GM21786 (cell line): ENCODE data around the gene ANKRD39.
"Not testable (repeated sequence)": the region's sequence is repeated elsewhere in the genome, so short reads cannot be mapped to it uniquely, and the experiment has no call there.

ENCODE experiments used
- ATAC-seq: cut with Tn5 transposase; IDR thresholded peaks from one replicate; pipeline ENCODE4 v1.9.1; 2021; ENCODE audit not compliant: unreplicated experiment

ANKRD39 gene

DNA sequence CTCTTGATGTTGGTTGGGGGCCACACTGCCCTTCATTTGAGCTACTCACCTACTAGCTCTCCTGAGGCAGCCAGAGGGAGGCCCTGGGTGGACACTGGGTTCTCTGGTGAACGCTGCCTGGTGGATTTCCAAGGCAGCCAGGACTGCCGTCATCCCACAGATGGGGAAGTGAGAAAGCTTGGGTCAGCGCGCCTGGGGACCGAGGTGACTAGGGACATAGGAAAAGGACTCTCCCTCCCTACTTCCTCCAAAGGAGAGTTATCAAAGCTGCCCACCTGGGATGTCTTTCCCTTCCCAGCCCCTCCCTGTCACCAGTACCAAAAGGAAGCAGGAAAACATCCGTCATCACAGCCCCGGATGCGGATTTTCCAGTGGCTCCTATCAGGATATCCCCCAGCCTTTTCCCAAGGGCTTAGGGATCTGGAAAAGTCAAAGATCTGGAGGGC is 15.9 kb upstream of the ANKRD39 start:
- ATAC-seq, result no peak

DNA sequence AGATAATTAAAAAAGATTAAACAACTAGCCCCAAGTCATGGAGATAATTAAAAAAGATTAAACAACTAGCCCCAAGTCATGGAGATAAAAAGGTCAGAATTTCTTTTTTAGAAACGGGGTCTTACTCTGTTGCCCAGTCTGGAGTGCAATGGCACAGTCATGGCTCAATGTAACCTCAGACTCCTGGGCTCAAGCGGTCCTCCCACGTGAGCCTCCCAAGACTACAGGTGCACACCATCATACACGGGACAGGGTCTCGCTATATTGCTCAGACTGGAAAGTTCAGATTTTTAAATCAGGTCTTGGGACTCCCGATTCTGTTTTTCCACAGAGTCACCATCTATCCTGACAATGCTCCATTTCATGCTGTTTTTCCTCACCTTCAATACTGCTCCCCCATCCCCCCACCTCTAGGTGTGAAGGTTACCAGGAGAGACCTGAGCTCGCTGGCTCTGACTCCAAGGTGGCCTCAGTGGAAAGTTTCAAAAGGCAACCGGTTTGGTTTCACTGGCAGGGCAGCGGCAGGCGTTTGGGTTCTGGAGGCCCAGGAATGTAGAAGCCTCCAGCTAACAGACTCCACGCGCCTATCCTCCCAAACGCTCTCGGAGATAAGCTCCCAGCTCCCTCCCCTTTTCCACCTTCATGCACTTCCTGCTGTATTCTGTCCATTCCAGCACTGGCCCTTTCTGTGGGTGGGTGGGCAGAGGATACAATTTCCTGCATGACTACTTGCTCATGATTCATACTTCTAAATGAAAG is 15.0 kb upstream of the ANKRD39 start:
- ATAC-seq, result no peak

DNA sequence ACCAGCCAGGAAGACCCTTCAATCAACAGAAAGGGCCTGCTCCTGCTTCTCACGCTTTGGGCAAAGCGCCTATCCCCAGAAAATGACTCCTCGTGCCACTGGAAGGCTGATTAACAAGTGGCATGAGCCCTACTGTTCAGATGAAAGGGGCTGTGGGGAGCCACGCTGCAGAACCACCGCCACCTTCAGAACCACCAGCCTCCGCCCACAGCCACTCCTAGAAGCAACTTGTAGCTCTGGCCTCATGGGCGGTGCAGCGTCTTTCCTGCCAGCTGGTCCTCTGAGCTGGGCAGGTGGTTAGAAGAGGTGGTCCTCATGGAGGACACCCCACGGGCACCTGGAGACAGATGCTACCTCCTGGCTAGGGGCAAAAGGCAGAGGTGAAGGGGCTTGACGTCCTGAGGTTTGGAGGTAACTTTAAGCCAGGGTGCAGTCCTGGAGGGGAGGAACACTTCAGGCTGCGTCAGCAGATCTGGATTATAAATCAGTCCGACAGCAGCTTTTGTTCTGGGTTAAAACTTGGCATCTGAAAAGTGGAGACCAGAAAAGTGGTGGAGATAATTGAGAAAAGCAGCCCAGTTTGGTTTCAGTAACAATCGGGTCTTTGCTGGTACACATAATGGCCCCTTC is 12.9 kb upstream of the ANKRD39 start:
- ATAC-seq, result no peak

DNA sequence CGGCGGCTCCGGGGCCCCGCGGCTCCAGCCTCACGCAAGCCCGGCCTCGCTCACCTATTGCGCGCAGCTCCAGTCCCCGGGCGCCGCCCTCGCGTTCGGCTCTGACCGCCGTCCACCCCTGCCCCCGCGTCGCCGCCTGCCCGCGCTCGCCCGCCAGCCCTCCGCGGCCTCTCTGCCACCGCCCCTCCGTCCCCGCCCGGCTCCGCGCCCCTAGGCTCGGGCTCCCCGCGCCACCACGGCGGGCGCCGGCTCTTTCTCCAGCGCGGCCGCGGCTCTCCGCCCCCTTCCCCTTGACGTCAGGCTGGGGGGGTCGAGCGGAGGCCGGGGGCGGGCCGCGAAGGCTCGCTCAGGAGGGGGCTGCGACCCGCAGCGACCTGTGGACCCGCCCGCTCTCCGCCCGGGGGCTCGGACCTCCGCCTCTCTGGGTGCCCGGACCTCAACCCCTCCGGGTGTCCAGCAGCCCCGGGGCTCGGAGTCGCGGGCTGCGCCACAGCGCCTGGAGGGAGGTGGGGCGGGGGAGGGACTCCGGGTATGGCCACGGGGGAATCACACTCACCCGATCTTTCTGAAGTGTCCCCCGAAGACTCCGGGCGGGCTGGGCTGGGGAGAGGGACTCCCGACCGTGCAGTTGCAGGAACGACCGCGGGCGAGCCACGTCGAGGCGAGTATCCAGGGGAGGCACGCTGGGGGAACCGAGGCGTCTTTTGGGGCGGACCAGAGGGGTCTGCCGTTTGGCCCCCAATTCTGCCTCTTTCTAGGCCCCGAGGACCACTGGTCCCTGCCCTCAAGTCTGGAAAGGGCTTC is 12.2 kb upstream of the ANKRD39 start, which contains the start of gene SEMA4C:
TSS of gene SEMA4C (minus strand) at position 259 of the 804 bp plus-strand sequence. CDS start 2,194 bp downstream, outside the sequence.
- ATAC-seq, result no peak

DNA sequence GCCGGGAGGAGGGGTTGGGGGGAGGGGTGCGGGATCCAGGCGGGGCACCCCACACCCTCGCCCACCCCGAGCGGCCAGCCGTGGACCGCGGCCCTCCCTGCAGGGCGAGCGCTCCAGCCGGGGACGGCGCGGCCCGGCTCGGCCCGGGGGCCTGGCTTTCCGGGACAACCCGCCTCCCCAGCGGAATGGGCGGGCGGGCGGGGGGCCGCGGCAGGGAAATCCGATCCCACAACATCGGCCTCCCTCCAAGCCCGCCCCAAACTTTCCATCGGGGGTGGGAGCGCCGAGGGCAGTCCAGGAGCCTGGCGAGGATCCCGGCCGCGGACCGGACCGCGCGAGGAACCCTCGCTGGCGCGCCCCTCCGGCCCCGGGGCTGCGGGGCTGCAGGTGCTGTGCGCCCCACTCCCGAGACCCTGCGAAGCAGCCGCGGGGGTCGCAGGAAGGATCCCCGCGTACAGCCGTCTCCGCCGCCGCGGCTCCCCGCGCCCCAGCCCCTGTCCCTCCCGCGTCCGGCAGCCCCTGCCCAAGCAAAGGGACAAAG is 11.5 kb upstream of the ANKRD39 start:
- ATAC-seq, result peak; percentile 11

DNA sequence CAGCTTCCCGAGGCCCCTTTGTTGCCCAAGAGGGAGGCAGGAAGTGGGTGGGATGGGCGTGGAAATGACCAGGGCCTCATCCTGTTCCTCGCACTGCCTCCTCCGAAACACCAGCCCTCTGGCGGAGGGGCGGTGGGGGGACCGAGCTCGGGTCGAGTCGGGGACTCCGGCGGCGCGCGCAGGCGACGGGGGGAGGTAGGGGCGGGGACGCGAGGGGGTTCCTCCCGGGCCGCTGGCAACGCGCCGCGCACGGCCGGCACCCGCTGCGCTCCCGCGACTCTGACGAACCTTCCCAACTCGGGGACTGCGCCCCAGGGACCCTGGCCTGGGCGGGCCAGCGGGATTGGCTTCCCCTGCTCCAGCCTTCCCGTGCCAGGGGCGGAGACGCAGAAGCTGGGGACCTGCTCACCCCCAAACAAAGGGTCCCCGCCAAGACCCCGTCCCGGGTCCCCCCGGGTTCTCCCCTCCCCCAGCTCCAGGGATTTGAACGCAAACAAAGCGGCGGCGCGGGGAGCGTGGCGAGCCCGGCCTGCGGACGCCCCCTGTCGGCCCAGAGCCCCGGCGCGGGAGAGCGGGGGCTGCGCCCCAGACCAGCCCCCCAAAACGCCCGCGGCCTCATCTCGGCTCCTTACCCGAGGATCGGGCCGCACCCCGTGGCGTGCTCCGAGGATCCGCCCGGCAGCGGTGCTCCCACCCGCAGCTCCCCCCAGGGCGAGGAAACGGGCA is 10.9 kb upstream of the ANKRD39 start:
- peak; percentile 44 for ATAC-seq

DNA sequence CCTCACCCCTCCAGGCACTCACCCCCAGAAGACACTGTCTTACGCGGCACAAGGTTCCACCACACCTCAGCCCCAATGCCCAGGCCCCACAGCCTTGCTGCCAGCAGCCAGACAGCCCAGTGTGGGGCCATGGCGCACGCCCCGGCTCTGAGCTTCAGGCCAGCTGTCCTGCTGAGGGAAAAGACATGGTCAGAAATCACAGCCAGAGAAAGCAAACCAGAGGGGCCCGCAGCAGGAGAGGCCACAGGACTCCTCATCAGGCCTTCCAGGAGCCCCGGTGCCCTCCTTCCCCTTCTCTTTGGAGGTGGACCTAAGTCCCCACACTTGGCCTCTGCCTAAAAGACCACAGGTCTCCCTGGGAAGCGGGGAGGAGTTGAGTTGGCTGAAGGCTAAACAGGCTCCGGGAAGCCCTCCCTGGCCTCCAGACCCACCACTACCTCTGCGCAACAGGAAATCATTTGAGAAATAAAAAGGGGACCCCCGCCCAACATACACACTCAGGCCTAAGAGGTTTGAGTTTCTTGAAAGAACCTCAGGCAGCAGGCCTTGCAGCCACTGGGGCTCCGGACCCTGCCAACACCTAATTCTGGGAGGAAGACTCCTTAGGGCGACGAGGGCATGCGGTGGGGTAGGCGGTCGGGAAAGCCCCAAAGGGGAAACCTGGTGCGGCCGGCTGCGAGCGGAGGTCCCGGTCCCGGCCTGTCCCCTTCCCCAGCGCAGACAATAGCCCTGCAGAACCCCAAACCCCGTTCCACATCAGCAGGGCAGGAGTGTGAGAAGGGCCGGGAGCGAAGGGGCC is 10.1 kb upstream of the ANKRD39 start:
- peak; percentile 15 for ATAC-seq

DNA sequence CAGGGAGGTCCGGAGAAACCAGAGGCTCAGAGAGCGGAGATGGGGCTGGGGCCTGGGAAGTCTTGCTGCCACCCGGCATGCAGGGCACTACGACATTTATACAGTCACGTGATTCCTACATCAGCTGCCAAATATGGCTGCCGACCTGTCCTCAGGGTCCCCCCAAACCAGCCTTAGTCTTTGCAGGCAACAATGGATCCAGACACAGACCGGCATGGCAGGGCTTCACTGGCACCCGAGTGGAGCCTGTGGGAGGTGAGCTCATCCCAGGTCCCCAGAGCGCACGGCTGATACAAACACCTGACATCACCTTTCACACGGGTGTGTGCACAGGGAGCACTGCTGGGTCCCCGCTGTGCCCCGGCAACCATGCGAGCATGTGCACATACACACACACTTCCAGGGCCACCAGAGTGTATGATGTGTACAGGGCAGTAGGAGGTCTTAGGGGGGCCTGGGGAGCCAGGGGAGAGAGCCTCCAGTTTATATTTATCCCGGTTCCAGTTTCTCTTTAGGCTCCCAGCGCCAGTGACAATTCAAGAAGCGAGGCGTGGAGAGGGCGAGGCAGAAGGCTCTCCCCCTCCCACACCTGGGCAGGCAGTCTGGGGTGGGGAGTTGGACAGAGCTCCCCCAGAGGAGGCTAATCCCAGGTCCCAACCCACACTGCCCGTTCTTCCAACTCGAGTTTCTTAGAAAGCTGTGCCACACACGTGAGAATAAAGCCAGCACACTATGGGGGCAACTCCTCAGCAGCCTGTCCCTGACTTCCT is 9.4 kb upstream of the ANKRD39 start:
- no peak for ATAC-seq

DNA sequence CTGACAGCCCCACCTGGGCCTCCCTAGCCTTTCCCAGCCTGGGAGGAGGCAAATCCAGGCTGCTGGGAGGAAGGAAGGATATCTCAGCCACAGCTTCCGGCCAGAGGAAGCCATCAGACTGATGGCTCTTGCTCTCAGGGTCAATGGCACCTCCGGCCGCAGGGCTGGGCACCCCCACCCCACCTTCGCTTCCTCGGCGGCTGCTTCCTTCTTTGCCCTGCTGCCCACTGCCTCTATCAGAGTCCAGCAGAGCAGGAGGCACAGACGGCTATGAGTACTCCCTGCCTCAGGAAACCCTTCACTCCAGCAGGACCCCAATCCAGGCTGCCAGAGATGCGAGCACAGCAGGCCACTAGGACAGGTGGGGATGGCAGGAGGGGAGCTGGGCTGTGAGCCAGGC is 8.8 kb upstream of the ANKRD39 start:
- ATAC-seq, result no peak

DNA sequence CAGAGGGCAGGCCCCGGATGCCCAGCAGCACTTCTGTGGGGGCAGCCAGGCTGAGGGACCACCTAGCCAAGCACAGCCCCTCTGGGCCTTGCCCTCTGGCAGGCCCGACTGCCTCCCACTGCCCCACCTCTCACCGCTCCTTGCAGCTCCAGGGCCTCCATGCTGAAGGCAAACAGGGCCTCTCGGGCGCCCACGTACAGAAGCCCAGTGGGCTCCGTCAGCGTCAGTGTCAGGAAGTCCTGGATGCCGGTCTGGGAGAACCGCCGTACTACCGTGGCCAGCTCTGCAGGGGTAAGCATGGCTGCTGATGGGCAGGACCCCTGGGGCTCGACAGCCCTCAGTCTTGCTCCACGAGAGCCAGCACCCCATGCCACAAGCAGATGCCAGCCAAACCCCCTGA is 8.3 kb upstream of the ANKRD39 start:
- ATAC-seq, result no peak

DNA sequence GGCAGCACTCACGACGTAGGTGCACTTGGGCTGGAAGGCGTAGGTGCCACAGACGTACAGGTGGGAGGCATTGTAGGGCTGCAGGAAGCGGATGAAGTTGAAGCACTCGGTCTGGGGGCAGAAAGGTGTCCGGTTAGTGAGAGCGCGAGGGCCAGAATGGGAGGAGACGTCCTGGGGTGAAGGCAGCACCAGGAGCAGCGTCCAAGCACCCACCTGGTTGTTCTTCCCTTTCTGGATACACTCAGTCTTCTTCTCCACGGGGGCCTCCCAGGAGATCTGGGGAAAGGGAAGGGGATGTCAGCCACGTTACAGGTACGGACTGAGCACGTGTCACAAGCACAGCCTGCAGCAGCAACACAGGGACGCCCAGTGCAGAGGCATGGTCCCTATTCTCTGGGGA is 7.8 kb upstream of the ANKRD39 start:
- no peak for ATAC-seq

DNA sequence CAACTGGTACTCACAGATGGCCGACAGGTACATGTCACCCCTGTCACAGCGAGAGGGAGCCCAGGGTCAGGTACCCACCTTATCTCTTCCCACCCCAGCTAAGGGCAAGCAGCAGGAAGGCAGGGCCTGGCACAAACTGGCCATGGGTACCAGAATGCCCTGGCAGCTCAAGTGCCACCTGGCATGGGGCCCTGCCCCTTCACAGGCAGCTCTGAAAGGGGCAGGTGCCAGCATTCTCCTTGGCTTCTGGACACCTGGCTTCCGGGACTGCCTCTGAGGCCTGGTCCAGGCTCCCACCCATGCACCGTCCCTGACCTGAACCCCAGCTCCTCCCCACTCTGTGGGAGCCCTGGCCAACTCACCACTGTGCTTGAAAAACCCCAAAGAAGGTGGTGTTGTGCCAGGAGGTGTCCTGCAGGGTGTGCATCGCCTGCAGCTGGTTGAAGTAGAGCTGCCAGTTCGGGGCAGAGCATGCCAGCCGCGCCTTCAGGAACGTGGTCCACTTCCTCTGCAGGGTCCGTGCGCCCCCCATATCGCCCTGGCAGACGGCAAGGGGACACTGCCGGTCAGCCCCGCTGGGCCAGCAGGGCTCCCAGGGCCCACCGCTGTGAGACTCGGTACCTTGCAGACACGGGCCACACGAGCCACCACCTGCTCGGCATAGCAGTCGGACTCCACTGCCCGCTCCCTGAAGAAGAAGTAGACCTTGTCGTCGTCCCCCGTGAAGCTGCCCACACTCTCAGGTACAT is 6.7 kb upstream of the ANKRD39 start:
- ATAC-seq, result no peak

DNA sequence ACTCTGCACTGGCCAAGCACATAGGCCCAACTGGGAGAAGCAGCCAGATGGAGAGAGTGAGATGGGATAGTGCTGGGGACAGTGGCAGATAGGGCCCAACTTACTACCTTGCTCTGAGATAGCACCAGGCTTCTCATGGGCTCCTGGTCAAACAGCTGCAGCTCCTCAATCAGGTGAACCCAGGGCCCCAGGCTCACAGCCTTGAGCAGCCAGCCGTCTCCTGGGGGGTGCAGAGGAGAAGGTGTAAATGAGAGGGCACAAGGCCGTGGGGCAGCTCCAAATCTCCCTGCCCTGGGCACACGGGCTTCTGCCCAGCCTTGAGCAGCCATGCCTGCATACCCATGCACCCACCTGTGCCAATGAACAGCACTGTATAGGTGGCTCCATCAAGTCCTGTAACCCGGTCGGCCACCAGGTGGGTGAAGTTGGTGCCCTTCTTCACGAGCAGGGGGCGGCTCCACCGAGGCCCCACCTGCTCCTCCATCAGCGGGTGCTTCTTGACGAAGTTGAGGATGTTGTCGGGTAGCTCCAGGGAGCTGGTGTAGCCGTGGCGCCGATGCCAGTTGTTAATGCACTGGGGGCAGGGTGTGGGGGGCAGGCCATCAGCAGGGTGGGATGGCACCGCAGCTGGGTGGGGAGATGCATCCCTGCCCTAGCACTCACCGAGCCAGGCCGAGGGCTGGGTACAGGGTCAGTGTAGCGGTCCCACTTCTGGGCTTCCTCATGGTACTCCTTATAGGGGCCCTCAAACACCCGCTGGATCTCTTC is 5.9 kb upstream of the ANKRD39 start:
- ATAC-seq, result no peak

DNA sequence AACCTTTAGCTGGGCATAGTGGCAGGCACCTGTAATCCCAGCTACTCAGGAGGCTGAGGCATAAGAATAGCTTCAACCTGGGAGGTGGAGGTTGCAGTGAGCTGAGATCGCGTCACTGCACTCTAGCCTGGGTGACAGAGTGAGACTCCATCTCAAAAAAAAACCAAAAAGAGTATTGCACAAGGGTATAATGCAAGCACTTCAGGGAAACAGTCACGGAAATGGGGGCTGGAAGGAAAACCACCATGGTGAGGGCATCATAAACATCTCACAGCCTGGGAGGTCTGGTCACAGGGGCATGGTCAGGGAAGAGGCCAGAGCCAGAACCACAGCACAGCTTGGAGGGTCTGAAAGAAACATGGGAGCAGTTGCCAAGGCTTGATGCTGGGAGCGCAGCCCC is 5.2 kb upstream of the ANKRD39 start:
- not testable (repeated sequence) for ATAC-seq

DNA sequence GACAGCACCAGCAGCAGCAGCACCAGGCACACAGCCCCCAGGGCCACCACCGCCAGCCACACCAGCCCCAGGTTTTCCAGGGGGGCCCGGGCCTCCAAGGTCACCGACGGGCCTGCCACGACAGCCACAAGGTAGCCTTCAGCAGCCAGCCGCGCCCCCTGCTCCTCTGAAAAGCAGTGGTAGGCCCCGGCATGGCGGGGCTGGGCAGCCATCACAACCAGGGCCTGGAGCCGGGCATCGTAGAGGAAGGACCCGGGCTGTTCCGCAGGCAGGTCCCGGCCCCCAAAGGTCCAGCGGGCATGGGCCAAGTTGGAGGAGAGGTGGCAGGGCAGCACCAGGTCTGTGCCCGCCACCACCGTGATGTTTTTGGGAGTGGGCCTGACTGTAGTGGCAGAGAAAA is 3.3 kb upstream of the ANKRD39 start:
- ATAC-seq, result no peak

DNA sequence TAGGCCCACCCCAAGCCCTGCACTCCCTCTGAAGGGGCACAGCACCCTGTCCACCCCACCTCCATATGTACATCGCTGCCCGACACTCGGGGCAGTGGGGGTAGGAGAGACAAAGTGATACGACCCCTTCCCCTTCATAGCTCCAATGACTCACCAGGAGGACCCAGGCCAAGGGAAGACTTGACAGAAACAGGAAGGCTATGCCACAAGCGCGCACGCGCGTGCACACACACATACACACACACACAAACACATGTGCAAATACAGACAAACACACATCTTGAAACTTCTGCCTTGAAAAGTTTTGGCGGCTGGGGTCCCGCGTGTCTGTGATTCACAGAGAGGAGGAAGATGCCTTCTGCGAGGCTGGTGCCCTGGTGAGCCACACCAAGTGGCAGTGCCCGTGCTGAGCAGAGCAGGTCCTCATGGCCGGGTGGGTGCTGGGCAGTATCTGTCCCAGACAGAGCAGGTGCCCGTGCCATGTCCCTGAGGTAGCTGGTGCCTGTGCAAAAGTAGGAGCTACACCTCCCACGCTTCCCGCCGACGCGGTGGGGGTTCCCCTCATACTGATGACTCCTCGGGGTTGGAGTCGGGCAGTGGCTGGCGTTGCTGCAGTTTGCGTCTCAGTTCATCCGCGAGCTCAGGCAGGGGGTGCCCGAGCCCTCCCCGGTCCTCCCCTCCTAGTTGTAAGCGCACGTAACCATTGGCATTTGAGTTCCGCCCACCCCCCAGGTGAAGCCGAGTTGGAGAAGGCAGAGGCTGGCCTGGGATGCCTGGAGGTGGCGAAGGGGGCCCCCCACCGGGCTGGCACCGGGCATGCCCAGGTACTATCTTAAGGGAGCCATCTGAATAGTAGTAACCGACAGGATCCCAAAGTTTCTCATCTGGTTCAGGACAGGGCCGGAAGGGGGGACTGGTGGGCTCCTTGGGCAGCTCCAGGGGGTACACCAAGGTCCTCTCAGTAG is 2.5 kb upstream of the ANKRD39 start:
- no peak for ATAC-seq

DNA sequence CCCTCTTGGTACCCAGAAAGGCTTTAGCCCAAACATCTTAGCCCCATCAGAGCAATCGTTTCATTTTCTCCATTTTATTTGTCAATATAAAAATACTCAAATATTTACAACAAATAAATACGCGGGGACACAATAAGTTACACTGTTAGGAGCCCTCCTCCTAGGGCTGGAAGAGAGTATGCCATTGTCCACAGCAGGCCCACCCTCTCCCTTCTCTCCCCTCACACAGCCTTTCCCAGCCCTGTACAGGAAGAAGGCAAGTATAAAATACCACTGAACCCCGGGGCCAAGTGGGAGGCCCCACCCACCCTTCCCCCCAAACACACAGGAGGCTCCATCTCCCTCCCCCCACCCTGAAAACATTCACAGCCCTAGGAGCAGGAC is 1.9 kb upstream of the ANKRD39 start:
- ATAC-seq, result no peak
